GM18867 (cell line): ENCODE measurements around the gene UBE2E1.
"Not testable (repeated sequence)": the region's sequence is repeated elsewhere in the genome, so short reads cannot be mapped to it uniquely, and the experiment has no call there.

Experiments used
- ATAC-seq: cut with Tn5 transposase; IDR thresholded peaks from one replicate; pipeline ENCODE4 v1.9.1; 2021; ENCODE audit warnings: mild to moderate bottlenecking, moderate library complexity; ENCODE audit not compliant: unreplicated experiment

The UBE2E1 gene

DNA sequence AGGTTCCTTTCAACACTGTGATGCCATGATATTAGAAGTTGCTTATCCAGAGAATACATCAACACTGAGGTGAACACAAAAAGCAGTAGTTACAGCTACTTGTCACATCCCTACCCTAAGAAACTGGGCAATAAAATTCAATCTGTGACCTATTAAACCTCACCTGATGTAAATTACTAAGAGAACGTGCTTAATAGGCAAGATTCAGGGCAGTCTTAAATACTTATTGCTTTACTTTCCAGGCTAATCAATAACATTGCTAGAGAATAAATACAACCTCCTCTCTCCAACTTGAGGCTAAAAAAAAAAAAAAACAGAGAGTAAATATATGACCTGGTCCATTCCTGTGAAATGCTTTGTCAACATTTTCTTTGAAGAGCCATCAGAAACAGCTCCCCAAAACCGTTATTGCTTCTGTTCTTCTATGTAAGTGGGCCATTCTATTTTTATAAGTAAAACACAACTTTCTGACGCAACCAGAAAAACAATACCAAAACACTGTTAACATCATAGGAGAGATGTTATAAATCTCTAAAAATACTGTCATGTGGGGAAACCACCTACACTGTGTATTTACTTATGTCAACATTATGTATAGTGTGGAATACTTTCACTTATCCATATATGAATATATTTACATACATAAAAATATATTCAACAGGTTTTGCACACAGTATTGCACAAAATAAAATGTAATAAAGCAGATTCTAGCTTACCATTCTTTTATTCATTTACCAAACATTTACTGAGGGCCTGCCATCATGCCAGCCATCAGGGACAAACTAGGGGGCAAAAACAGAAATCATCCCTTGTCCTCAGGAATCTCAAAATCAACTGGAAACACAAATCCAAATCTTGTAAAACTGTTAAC, 108.4 kb downstream of the UBE2E1 start:
- ATAC-seq = no peak

DNA sequence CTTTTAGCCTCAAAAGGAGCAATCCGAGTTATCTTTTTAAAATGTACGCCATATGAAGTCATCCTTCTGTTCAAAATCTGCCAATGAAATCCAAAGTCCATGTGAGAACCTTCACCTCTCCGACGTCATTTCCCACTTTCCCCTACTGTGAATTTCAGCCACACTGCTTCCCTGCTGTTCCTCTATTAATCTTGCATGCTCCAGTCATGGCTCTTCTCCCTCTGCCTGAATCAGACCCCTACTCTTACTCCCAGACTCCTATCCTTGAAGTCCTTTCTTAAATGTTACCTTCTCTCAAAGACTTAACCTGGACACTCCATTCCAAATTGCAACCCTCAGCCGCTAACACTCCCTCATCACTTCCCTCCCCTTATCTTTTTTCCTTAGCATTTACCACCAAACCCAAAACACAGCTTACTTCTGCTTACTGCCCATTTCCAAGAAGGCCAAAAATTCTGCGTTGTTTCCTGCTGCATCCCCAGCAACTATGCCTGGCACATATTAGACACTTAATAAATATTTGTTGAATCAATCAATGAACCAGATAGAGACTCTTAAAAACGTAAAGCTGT, 109.9 kb downstream of the UBE2E1 start:
- no peak for ATAC-seq

DNA sequence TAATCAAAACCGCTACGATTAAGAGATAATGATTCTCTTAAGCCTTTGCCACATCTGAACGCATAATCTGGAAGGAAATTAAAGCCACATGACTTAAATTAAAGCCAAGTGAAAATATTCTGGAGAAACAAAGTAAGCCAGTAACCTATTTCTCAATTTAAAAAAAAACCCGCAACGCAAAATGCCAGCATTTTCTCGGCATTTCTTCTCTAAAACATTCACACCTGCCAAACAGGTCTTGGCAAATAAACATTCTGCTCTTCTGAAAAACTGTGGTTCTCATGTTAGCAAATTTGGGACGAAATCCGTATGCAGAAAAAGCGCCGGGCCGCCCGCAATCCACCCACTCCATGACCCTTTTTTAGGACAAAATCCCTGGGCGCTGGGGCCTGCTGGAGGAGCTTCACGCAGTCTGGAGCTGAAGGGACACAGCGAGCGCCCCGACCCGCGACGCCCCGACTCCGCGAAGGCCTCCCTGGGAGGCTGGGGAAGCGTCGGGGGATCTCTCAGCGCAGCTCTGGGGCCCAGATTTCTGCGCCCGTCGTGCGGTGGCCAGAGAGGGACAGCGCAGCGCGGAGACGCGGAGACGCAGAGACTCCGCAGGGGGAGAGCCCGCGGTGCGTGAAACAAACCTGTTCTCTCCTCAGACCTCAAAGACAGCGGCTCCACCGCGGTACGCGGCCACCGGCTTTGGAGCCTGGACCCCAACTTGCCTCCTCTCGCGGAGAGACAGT, 110.6 kb downstream of the UBE2E1 start:
- peak; percentile 49 for ATAC-seq

DNA sequence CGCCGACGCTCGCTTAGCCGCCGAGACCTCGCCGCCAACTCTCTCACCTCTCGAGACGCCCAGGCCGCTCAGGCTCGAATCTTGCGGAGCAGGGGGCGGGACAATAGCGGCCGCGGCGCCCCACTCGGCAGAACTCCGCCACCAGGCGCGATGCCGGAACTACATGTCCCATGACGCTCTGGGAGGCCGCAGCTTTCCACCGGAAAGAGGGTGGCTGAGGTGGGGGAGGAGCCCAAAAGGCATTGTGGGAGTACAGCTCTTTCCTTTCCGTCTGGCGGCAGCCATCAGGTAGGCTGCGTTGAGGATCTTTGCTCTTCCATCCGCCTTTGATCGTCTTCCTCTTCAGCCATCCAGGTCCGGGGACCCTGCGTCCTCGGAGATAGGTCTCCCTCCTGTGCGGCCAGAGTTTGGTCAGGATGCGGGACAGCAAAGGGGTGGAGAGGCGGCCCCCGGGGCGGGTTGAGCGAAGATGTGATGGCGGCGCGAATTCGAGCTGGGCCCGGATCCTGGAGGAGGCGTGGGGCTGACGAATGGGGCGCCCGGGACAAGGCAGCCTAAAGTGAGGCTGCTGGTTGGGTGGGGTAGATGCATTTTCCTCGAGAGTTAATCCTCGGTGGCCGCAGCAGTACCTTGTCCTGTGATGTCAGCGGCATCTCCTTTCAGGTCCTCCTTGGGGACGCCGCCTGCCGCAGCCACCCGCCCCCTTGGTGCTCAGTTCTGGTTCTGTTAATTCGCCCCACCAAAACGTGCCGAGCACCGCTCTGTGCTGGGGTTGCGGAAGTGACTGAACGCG, 111.3 kb downstream of the UBE2E1 start, which contains the start of the genes NKIRAS1 and RPL15:
Gene NKIRAS1, minus strand, starts transcription at position 105 of the 793 bp plus-strand sequence. CDS start 6,086 bp downstream, outside the sequence.
Gene RPL15, plus strand, starts transcription at position 247 of the 793 bp plus-strand sequence. CDS start 728 bp downstream, outside the sequence.
- ATAC-seq = peak; percentile 94

DNA sequence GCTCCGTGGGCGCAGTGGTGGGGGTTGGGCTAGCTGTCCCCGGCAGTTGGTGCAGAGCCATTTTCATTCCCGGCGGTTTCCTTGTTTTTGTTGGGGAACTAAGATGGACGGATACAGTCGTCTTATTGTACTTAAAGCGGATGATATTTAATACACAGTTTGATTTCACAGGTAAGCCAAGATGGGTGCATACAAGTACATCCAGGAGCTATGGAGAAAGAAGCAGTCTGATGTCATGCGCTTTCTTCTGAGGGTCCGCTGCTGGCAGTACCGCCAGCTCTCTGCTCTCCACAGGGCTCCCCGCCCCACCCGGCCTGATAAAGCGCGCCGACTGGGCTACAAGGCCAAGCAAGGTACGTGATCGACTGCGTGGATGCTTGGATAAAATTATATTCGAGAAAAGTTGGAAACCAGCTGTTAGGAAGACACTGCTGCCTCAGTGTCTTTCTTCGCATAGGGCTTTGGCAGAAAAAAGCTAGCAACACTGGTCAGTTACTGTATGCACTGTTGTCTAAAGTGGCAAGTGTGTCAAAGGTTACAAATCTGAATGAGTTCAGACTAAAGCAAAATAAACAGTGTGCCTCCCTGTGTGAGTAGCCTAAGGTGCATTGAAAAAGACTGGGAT, 112.0 kb downstream of the UBE2E1 start:
- ATAC-seq = not testable (repeated sequence)

DNA sequence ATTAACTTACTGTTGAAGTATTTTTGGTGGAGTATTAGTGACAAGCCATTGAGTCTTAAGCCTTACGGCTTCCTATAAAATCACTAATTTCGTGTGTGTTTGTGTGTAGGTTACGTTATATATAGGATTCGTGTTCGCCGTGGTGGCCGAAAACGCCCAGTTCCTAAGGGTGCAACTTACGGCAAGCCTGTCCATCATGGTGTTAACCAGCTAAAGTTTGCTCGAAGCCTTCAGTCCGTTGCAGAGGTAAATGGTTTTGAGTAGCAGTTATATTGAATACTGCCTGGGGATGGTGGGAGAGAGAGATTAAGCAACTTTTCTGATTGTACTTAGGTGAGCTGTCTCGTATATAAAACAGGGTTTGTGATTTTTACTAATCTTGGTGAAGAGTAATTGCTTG, 112.6 kb downstream of the UBE2E1 start:
- ATAC-seq = not testable (repeated sequence)

DNA sequence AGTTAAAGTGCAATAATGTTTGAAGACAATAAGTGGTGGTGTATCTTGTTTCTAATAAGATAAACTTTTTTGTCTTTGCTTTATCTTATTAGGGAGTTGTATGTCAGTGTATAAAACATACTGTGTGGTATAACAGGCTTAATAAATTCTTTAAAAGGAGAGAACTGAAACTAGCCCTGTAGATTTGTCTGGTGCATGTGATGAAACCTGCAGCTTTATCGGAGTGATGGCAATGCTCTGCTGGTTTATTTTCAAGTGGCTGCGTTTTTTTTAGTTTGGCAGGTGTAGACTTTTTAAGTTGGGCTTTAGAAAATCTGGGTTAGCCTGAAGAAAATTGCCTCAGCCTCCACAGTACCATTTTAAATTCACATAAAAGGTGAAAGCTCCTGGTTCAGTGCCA, 113.9 kb downstream of the UBE2E1 start:
- ATAC-seq = no peak

DNA sequence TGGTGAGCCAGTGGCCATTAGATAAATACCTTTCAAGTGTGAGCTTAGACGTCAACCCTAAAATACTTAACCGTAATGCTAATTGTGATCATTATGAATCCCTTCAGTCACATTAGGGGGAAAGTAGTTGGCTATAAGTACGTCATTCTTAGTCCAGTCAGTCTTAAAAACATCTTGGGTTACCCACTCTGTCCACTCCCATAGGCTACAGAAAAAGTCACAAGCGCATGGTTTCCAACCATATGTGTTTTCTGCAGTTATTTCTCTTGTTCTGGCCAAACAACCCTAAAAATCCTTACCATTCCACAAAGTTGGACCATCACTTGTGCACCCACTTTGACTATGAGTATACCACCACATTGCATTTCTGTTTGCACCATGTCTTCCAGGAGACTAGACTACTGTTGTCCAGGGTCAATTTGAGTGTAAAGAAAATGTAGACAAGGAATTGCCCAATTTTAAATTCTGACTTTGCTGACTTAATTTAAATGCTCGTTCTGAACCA, 114.4 kb downstream of the UBE2E1 start:
- ATAC-seq = no peak

DNA sequence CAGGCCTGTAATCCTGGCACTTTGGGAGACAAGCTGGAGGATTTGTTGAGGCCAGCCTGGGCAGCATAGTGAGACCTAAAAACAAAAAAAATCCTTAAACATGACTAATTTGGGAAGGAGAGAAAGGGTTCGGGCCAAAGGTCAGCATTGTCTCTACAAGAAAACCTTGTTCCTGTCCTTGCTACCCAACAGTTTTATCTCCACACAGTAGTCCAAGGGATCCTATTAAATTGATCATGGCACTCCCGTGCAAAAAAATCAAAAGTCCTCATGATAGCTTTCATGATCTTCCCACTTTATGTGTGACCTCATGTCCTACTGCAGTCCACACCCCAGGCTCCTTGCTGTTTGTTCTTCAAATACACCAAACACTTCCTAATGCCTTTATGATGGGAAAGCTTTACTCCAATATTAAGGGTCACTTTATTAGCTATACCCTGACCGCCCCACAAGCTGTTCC, 115.3 kb downstream of the UBE2E1 start:
- no peak for ATAC-seq

DNA sequence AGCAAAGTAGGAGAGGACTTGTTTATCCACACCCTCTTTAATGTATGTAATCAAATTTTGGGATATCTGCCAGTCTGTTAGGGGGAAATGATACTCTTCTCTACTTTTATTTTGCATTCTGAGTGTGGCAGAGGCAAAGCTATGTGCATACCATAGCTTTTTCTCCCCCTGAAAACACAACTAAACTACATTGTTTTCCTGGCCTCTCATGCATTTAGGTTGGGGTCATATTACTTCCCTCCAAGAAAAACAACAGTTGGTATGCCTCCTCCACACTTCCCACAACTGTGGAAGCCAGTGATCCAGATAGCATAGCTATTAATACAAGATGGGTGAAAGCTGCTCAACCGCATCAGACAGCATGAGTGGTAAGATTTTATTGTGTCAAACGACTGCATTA, 118.0 kb downstream of the UBE2E1 start:
- no peak for ATAC-seq

DNA sequence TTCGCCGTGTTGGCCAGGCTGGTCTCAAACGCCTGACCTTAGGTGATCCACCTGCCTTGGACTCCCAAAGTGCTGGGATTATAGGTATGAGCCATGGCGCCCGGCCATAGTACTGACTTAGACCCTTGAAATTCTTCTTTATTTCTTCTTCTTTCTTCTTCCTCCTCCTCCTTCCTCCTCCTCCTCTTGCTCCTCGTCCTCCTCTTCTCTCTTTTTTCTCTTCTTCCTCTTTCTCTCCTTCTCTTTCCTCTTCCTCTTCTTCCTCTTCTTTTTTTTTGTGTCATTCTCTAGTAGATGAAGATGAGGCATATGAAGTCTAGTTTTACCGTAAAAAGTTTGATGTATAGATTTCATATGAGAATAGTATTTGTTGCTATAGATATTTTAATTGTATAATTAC, 120.5 kb downstream of the UBE2E1 start:
- no peak for ATAC-seq

DNA sequence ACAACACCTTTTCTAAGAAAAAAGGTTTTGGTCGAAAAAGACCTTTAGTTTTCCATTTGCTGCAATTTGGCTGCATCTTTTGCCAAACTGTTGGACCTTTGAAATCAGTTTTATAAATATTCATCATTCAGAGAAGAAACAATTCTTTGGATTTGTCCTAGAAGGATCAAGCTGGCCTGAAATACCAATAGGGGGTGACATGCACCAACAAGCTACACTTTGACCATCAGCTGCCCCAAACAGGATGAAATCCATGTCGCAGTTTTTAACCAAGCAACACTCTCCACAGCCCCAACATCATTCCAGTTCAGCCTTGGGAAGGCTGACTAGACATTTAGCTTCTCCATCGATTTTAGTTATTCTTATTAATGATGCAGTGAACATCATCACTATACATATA, 121.0 kb downstream of the UBE2E1 start:
- no peak for ATAC-seq

DNA sequence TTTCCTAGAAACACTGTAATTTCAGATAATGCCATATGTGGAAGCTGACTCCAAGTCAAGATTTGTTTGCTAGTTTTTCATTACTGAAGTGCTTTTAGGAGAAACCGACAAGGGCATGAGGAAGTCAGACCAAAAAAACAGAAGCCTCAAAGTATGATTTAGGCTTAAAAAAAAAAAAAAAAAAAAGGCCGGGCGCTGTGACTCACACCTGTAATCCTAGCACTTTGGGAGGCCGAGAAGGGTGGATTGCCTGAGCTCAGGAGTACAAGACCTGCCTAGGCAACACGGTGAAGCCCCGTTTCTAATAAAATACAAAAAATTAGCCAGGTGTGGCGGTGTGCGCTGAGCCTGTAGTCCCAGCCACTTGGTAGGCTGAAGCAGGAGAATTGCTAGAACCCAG, 122.8 kb downstream of the UBE2E1 start:
- ATAC-seq = no peak

DNA sequence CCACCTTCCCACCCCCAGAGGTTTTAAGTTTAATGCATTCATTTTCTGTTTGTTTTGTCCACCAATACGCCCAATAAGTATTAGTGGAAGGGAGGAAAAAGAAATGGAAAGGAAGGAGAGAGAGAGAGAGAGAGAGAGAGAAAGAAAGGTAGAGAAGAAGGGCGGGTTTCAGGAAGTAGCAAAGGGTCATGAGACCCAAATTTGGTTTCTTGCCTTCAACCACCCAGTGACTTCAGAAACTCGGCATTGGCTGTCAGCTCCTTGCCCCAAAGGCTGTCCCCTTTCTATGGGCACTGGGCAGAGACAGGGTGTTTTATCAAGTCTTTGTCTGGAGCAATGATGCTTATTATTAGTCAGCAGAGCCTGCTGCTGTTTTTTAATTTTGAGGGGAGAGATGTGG, 125.8 kb downstream of the UBE2E1 start:
- peak; percentile 40 for ATAC-seq

DNA sequence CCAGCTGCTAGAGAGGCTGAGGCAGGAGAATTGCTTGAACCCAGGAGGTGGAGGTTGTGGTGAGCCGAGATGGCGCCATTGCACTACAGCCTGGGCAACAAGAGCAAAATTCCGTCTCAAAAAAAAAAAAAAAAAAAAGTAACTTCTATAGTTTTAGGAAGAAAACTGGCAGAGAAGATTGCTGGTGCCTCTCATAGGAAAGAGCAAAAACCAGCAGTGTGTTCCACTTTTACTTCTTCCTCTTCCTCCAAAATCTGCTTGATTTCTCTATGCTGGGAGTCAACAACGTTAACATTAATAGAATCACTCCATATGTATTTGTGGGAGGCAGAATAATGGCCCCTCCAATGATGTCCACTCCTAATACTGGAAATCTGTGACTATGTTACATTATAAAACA, 126.8 kb downstream of the UBE2E1 start:
- no peak for ATAC-seq

DNA sequence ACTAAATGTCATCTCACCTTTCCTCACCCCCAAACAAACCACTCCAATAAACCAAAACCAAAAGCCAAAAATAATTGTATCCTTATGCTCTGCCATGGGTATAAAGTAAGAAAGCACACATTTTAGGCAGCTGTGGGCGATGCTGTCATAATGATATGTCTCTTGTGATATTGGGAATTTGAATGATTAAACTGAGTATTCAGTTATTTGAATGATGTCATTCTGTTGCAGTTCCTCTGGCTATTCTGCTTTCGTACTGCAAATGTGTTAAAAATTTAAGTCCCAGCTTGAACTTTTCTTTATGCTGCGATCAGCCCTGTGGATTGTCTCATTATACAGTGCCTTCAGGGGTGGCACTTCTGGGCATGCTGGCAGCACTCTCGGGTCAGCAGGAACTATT, 128.5 kb downstream of the UBE2E1 start:
- no peak for ATAC-seq

DNA sequence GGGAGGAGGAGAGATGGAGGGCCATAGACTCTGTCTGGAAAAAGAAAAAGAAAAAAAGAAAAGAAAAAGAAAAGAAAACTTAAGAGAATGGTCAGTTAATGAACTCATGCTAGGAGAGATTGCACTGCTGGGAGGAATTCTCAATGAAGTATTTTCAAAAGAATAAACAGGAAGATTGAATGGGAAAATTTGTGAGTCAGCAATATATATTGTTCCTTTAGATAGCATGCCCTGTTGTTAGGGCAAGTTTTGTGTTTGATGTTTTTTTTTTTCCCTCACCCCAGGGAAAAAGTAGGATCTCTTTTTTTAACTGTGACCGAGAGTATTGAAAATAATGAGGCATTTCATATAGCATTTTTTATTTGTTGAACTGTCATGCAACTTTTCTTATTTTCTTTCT, 131.5 kb downstream of the UBE2E1 start:
- no peak for ATAC-seq

DNA sequence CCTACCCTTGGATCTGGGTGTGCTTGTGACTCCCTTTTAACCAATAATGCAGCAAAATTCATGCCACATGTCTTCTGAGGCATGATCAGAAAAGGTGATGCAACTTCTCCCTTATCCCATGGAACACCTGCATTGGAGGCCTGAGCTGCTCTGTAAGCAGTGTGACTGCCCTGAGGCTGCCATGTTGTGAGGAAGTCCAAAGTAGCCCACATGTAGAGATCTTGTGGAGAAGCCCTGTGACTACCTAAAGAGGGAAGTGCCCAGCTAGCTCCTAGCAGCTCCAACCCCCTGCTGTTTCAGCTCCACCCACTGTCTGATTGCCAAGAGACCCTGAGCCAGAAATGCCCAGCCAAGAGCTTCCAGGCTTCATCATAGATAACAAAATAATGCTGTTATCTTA, 132.9 kb downstream of the UBE2E1 start:
- no peak for ATAC-seq

DNA sequence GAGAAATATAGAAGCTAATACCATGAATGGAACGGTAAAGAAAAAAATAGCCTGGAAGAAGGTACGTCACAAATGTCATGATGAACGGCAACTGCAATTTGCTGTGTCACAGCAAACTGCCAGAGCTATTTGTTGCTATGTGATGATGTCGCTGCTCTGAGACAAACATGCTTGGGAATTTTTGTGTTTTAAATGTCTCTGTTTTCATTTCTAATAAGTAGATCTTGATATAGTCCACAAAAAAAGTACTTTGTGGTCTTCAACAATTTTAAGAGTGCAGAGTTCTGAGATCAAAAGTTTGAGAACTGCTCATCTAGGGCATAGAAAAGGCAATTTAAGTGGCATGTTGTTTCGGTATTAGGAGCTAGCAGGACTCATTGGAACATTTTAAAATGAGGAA, 135.0 kb downstream of the UBE2E1 start:
- ATAC-seq = no peak
